Stomach (tissue), 9 donors: ENCODE results near the gene TNK2. TPM values are rescaled to one million over a fixed set of nuclear protein-coding genes. Genes with fewer than 3 reads are reported as not detected.

Source experiments
- DNase-seq, 2 donors: peaks; one replicate each; pipeline versions ENCODE4 v3.0.0 to v3.0.0-alpha.2; 2013 to 2019
- H3K27ac ChIP-seq, 5 donors: fragments of 200-600 bp in 4 of 5; sonication (generic) in 4 of 5; one replicate each; pipeline ENCODE4 v1.5.1; 2013 to 2019; ENCODE audit warnings: mild to moderate bottlenecking in 1 of 5, moderate library complexity in 1 of 5
- H3K27me3 ChIP-seq, 3 donors: fragments of 200-600 bp; sonication (generic); one replicate each; pipeline ENCODE4 v1.5.1; 2017 to 2019; ENCODE audit warnings: mixed run types in 1 of 3
- H3K36me3 ChIP-seq, 4 donors: fragments of 200-600 bp; sonication (generic); 1 replicate in 3 of 4; 2 replicates in 1 of 4; pipeline ENCODE4 v1.5.1; 2016 to 2019
- H3K4me1 ChIP-seq, 4 donors: fragments of 200-600 bp; sonication (generic); one replicate each; pipeline ENCODE4 v1.5.1; 2016 to 2019
- H3K4me3 ChIP-seq, 4 donors: fragments of 200-600 bp; sonication (generic) in 3 of 4; one replicate each; pipeline ENCODE4 v1.5.1; 2016 to 2019; ENCODE audit warnings: mild to moderate bottlenecking in 1 of 4
- H3K9me3 ChIP-seq, 4 donors: fragments of 200-600 bp; sonication (generic); one replicate each; pipeline ENCODE4 v1.5.1; 2016 to 2019
- CTCF ChIP-seq, 7 experiments: fragments of 450-650 bp in 4 of 7; fragments of 200-600 bp in 3 of 7; sonication (generic) in 3 of 7; IDR thresholded peaks; one replicate each; pipeline ENCODE4 v1.5.1; 2016 to 2019; ENCODE audit warnings: antibody characterized with exemption in 7 of 7, control low read depth in 2 of 7, mild to moderate bottlenecking in 1 of 7
- EP300 ChIP-seq: sonication (generic); formaldehyde crosslinking; IDR thresholded peaks from one replicate; pipeline ENCODE4 v1.6.1; 2017; ENCODE audit warnings: antibody characterized with exemption
- POLR2A ChIP-seq, 4 donors: fragments of 450-650 bp; IDR thresholded peaks; one replicate each; pipeline ENCODE4 v1.6.1; 2016; ENCODE audit warnings: antibody characterized with exemption in 4 of 4, control low read depth in 2 of 4, mild to moderate bottlenecking in 1 of 4, moderate library complexity in 1 of 4
- POLR2AphosphoS5 ChIP-seq, 3 donors: sonication (generic); formaldehyde crosslinking; IDR thresholded peaks; one replicate each; pipeline ENCODE4 v1.6.1; 2016; ENCODE audit warnings: antibody characterized with exemption in 3 of 3
- WGBS, 5 donors: extraction: QIAGEN DNeasy Blood & Tissue Kit in 3 of 5; methylation state at CpG; one replicate each; pipeline versions ENCODE4 v1.1.5 to v1.1.7; 2013 to 2018; 5-methylcytosine and 5-hydroxymethylcytosine counted together
- intact Hi-C: fragments of 100-400 bp; cut with DNase I; formaldehyde crosslinking; loops from one replicate; pipeline ENCODE4 v1.15.1; 2023; ENCODE audit warnings: low total_unique reads
- polyA plus RNA-seq, 3 donors: library from polyadenylated mRNA; stranded (reverse); fragments of 200-250 nt; gene quantifications; one replicate each; pipeline ENCODE4 v1.2.3, GENCODE V29; 2013
- total RNA-seq, 5 donors: library from RNA; depleted of rRNA; stranded (reverse); fragments of >200 nt; gene quantifications; one replicate each; pipeline versions ENCODE4 v1.1.0 to v1.2.3, GENCODE V29; 2014 to 2016
- donor health status: healthy with polysubstance abuse.
- donor health status: Bipolar disorder and iron deficiency.
- donor health status: healthy.

The TNK2 gene
- total and polyA plus RNA-seq, 8 donors, result 6.1 to 431 (median 38.6) TPM

GRCh38 chr3:195911946-195912270 lies 3.6 kb upstream of the TNK2 start:
- 63 to 83% (median 71%) methylated on average over 4 of the region's 4 CpGs for WGBS, 5 donors
- no peaks in the 10 kb centered on the region for H3K36me3 ChIP-seq
- H3K27me3 ChIP-seq, result peaks cover 0 to 11% (median 0%) of the 10 kb centered on the region in 3 donors
- no peaks in the 10 kb centered on the region for H3K9me3 ChIP-seq
- intact Hi-C loops, result no loop called here
- TF ChIP-seq CTCF (IDR thresholded peaks at IDR 0.05) (no peak), EP300 (no peak), POLR2A (IDR thresholded peaks at IDR 0.05) (no peak), POLR2AphosphoS5 (IDR thresholded peaks at IDR 0.05) (no peak)
- no peak overlapping the region for H3K4me3 ChIP-seq
- no peak overlapping the region for H3K27ac ChIP-seq
- DNase-seq, result no peak
- H3K4me1 ChIP-seq, result peaks cover 30 to 46% (median 42%) of the 10 kb centered on the region in 4 donors

- TF ChIP-seq POLR2AphosphoS5 (IDR thresholded peaks at IDR 0.05) (no peak), EP300 (no peak), CTCF (IDR thresholded peaks at IDR 0.05) (no peak), POLR2A (IDR thresholded peaks at IDR 0.05) (no peak)
- Histone ChIP-seq H3K9me3 (no peaks in the 10 kb centered on the region), H3K27me3 (peaks cover 0 to 6% (median 0%) of the 10 kb centered on the region in 3 donors), H3K4me3 (no peak overlapping the region), H3K4me1 (peaks cover 37 to 52% (median 48%) of the 10 kb centered on the region in 4 donors), H3K27ac (no peak overlapping the region), H3K36me3 (no peaks in the 10 kb centered on the region)
- DNase-seq, result no peak
- intact Hi-C loops, result no loop called here
- 78 to 83% (median 81%) methylated on average over 14 of the region's 14 CpGs for WGBS, 5 donors
Observed at GRCh38 chr3:195911041-195911945, 2.9 kb upstream of the TNK2 start.

- Histone ChIP-seq H3K27me3 (no peaks in the 10 kb centered on the region), H3K27ac (peak overlapping the region in 3 of 5 donors; percentile 61 to 85 (median 74)), H3K9me3 (no peaks in the 10 kb centered on the region), H3K4me1 (peaks cover 43 to 60% (median 51%) of the 10 kb centered on the region in 4 donors), H3K4me3 (peak overlapping the region in 2 of 4 donors; percentile 72 to 76), H3K36me3 (no peaks in the 10 kb centered on the region)
- WGBS, 5 donors, result 91 to 100% (median 93%) methylated on average over 1 to 8 of the region's 8 CpGs
- TF ChIP-seq POLR2AphosphoS5 (IDR thresholded peaks at IDR 0.05) (no peak), POLR2A (IDR thresholded peaks at IDR 0.05) (no peak)
- intact Hi-C loops, result no loop called here
- no peak for DNase-seq
Observed at GRCh38 chr3:195910499-195910845, 2.1 kb upstream of the TNK2 start.

- Histone ChIP-seq H3K27me3 (no peaks in the 10 kb centered on the region), H3K4me3 (peak overlapping the region; percentile 72 to 95 (median 80)), H3K4me1 (peaks cover 43 to 60% (median 47%) of the 10 kb centered on the region in 4 donors), H3K36me3 (no peaks in the 10 kb centered on the region), H3K9me3 (no peaks in the 10 kb centered on the region), H3K27ac (peak overlapping the region; percentile 54 to 85 (median 75))
- DNase-seq, result peak; percentile 92 to 96
- TF ChIP-seq POLR2A (IDR thresholded peaks at IDR 0.05) (no peak), POLR2AphosphoS5 (IDR thresholded peaks at IDR 0.05) (no peak), CTCF (IDR thresholded peaks at IDR 0.05) (no peak), EP300 (no peak)
- 15 to 45% (median 22%) methylated on average over 22 to 67 of the region's 68 CpGs for WGBS, 5 donors
- intact Hi-C loops, result loop anchor here (5.0 kb wide), 1 partner anchor 43 kb away; no protein-coding TSS in a partner anchor
Observed at GRCh38 chr3:195909644-195910498, 1.5 kb upstream of the TNK2 start.
